Measurements from ENCODE around the gene ATXN1.

GRCh38 chr6:16544521-16544920 lies 216.7 kb downstream of the ATXN1 start:
- no peak for TF ChIP-seq EZH2 (IDR thresholded peaks at IDR 0.05; ENCODE audit: insufficient read depth, poor library complexity, severe bottlenecking)
- TF ChIP-seq EZH2phosphoT487 (IDR thresholded peaks at IDR 0.05; ENCODE audit: insufficient read depth, low read depth) = no peak

Data from GM23248 (cell line).